ENCODE data around the gene LRRC72. TPM values are rescaled to one million over a fixed set of nuclear protein-coding genes. Genes with fewer than 3 reads are reported as not detected.
"Not testable (repeated sequence)": the region's sequence is repeated elsewhere in the genome, so short reads cannot be mapped to it uniquely, and the experiment has no call there.

The LRRC72 gene
- total and polyA plus RNA-seq, 2 experiments from 2014 or later, result not detected

DNA sequence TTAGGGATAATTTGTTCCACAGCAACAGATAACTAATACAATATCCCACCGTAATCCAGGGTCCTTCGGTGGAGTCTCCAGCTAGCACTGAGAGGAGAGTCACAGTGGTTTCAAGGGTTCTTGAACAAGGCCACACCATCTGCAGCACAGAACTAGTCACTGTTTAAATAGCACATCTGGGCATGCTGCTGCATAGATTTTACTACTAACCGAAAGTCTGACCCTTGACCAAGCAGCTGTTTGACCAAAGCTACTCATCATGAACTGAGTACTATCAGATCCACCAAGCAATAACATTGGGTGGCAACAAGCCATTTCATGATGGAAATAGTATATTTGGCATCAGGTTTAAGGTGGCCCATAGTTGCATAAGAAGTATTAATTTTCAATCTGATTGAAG lies 65.8 kb downstream of the LRRC72 start:
- Histone ChIP-seq H3K4me1 (ENCODE audit: insufficient read depth) (peaks cover 16% of the 10 kb centered on the region), H3K9me2 (replicated peaks; ENCODE audit: insufficient read depth) (no peaks in the 10 kb centered on the region), H3K27ac (no peak overlapping the region), H3K36me3 (replicated peaks; ENCODE audit: insufficient read depth, low read depth) (no peaks in the 10 kb centered on the region), H3K79me2 (no peaks in the 10 kb centered on the region), H4K20me1 (ENCODE audit: insufficient read depth, poor library complexity, severe bottlenecking) (no peaks in the 10 kb centered on the region), H3K27me3 (no peaks in the 10 kb centered on the region), H3K4me3 (no peak overlapping the region), H3K9me3 (ENCODE audit: low read depth) (no peaks in the 10 kb centered on the region), H2AFZ (no peak overlapping the region), H3K4me2 (no peak overlapping the region)
- TF ChIP-seq EZH2 (IDR thresholded peaks at IDR 0.05; ENCODE audit: borderline replicate concordance) (no peak), EZH2phosphoT487 (IDR thresholded peaks at IDR 0.05; ENCODE audit: low read depth, severe bottlenecking, unreplicated experiment) (no peak)
- TF ChIP-seq, protein P1, sequence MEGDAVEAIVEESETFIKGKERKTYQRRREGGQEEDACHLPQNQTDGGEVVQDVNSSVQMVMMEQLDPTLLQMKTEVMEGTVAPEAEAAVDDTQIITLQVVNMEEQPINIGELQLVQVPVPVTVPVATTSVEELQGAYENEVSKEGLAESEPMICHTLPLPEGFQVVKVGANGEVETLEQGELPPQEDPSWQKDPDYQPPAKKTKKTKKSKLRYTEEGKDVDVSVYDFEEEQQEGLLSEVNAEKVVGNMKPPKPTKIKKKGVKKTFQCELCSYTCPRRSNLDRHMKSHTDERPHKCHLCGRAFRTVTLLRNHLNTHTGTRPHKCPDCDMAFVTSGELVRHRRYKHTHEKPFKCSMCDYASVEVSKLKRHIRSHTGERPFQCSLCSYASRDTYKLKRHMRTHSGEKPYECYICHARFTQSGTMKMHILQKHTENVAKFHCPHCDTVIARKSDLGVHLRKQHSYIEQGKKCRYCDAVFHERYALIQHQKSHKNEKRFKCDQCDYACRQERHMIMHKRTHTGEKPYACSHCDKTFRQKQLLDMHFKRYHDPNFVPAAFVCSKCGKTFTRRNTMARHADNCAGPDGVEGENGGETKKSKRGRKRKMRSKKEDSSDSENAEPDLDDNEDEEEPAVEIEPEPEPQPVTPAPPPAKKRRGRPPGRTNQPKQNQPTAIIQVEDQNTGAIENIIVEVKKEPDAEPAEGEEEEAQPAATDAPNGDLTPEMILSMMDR (IDR thresholded peaks at IDR 0.05; ENCODE audit: poor library complexity), result no peak
- no peak for DNase-seq (ENCODE audit: low spot score)
- 84% methylated on average over 3 of the region's 3 CpGs for WGBS (ENCODE audit: low lambda C conversion rate, missing lambda C conversion rate)

DNA sequence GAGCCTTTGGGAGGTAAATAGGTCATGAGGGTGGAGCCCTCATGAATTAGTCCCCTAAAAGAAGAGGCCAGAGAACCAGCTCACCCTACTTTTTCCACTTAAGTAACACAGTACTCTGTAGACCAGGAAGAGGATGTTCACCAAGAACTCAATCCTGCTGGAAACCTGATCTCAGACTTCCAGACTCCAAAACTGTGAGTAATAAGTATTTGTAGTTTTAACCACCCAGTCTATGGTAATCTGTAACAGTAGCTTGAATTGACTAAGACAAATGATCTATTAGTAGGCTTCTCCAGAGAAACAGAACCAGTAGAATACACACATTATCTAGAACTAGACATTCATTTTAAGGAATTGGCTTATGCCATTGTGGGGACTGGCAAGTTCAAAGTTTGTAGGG lies 67.4 kb downstream of the LRRC72 start:
- Histone ChIP-seq H3K4me2 (no peak overlapping the region), H4K20me1 (ENCODE audit: insufficient read depth, poor library complexity, severe bottlenecking) (no peaks in the 10 kb centered on the region), H3K9me2 (replicated peaks; ENCODE audit: insufficient read depth) (no peaks in the 10 kb centered on the region), H3K4me3 (no peak overlapping the region), H3K4me1 (ENCODE audit: insufficient read depth) (peaks cover 16% of the 10 kb centered on the region), H3K27ac (peak overlapping the region; percentile 69), H3K36me3 (replicated peaks; ENCODE audit: insufficient read depth, low read depth) (no peaks in the 10 kb centered on the region), H2AFZ (no peak overlapping the region), H3K27me3 (no peaks in the 10 kb centered on the region), H3K79me2 (no peaks in the 10 kb centered on the region), H3K9me3 (ENCODE audit: low read depth) (no peaks in the 10 kb centered on the region)
- no peak for TF ChIP-seq EZH2 (IDR thresholded peaks at IDR 0.05; ENCODE audit: borderline replicate concordance)
- TF ChIP-seq, protein P1 (IDR thresholded peaks at IDR 0.05; ENCODE audit: poor library complexity), result no peak
- no peak for TF ChIP-seq EZH2phosphoT487 (IDR thresholded peaks at IDR 0.05; ENCODE audit: low read depth, severe bottlenecking, unreplicated experiment)
- no peak for DNase-seq (ENCODE audit: low spot score)

DNA sequence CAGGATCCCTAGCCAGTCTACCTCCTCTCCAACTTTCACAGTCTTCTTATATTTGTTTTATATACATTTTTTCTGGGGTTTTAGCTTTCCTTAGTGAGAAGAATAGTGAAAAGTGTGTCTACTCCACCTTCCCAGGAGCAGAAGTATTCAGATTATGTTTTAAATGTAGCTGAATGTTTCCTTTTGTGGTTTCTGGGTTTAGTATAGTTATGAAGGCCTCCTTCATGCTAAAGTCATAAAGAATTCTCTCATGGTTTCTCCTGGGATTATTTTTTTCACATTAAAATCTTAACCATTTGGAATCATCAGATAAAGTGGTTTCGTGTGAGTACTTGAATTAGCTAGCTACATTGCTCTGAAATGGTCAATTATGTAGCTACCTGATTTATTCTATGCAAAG lies 68.1 kb downstream of the LRRC72 start:
- TF ChIP-seq EZH2 (IDR thresholded peaks at IDR 0.05; ENCODE audit: borderline replicate concordance) (no peak), EZH2phosphoT487 (IDR thresholded peaks at IDR 0.05; ENCODE audit: low read depth, severe bottlenecking, unreplicated experiment) (no peak)
- TF ChIP-seq, protein P1 (IDR thresholded peaks at IDR 0.05; ENCODE audit: poor library complexity), result no peak

DNA sequence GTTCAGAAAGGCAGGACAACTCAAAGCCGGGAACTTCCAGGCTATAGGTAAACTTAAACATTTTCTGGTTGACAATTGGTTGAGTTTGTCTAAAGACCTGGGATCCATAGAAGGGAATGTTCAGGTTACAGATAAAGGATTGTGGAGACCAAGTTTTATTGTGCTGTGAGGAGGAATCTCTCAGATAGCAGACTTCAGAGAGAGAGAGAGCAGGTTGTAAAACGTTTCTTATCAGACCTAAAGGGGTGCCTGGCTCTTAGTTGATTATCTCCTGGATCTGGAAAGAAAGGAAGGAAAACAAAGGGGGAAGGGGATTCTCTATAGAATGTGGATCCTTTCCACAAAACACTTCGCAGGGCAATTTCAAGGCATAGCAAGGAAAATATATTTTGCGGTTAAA lies 69.0 kb downstream of the LRRC72 start:
- H3K4me3 ChIP-seq; H2AFZ ChIP-seq; H4K20me1 ChIP-seq (ENCODE audit: insufficient read depth, poor library complexity, severe bottlenecking); H3K9me3 ChIP-seq (ENCODE audit: low read depth); H3K4me1 ChIP-seq (ENCODE audit: insufficient read depth); H3K36me3 ChIP-seq (replicated peaks; ENCODE audit: insufficient read depth, low read depth); H3K4me2 ChIP-seq; H3K79me2 ChIP-seq; H3K27me3 ChIP-seq; DNase-seq (ENCODE audit: low spot score); H3K9me2 ChIP-seq (replicated peaks; ENCODE audit: insufficient read depth): not testable (repeated sequence)
- WGBS (ENCODE audit: low lambda C conversion rate, missing lambda C conversion rate), result 26% methylated on average over 4 of the region's 4 CpGs
- H3K27ac ChIP-seq, result peak overlapping the region; percentile 69

More for the DNA sequence above, 68.1 kb downstream of the LRRC72 start:
- Histone ChIP-seq H3K36me3 (replicated peaks; ENCODE audit: insufficient read depth, low read depth) (no peaks in the 10 kb centered on the region), H3K4me1 (ENCODE audit: insufficient read depth) (peaks cover 16% of the 10 kb centered on the region), H3K9me3 (ENCODE audit: low read depth) (no peaks in the 10 kb centered on the region), H3K79me2 (no peaks in the 10 kb centered on the region), H3K4me2 (no peak overlapping the region), H3K27me3 (no peaks in the 10 kb centered on the region), H4K20me1 (ENCODE audit: insufficient read depth, poor library complexity, severe bottlenecking) (no peaks in the 10 kb centered on the region), H3K4me3 (no peak overlapping the region), H2AFZ (no peak overlapping the region), H3K9me2 (replicated peaks; ENCODE audit: insufficient read depth) (no peaks in the 10 kb centered on the region), H3K27ac (peak overlapping the region; percentile 69)
- DNase-seq (ENCODE audit: low spot score), result no peak
- WGBS (ENCODE audit: low lambda C conversion rate, missing lambda C conversion rate), result 88% methylated on average over 1 of the region's 1 CpG

Data from hepatocyte (in vitro differentiated cells).